Cerebellar cortex (tissue), 1 donor: ENCODE data around the gene RTTN.
"Not testable (repeated sequence)": the region's sequence is repeated elsewhere in the genome, so short reads cannot be mapped to it uniquely, and the experiment has no call there.

Experiments
- DNase-seq: peaks from one replicate; pipeline ENCODE4 v3.0.0-alpha.2; 2015; ENCODE audit warnings: low spot score

RTTN gene

GRCh38 chr18:70154591-70155194 is 50.8 kb downstream of the RTTN start:
- DNase-seq: no peak

GRCh38 chr18:70151614-70152013 is 53.9 kb downstream of the RTTN start:
- no peak for DNase-seq

GRCh38 chr18:70149616-70150301 is 55.7 kb downstream of the RTTN start:
- no peak for DNase-seq

GRCh38 chr18:70149156-70149555 is 56.3 kb downstream of the RTTN start:
- DNase-seq: no peak

- DNase-seq: no peak
Measured at GRCh38 chr18:70148039-70148938, 57.2 kb downstream of the RTTN start.

- no peak for DNase-seq
Measured at GRCh38 chr18:70146174-70146573, 59.3 kb downstream of the RTTN start.

- peak; percentile 88 for DNase-seq
Measured at GRCh38 chr18:70142001-70142400, 63.5 kb downstream of the RTTN start.

GRCh38 chr18:70139138-70139537 is 66.3 kb downstream of the RTTN start:
- no peak for DNase-seq

- no peak for DNase-seq
Measured at GRCh38 chr18:70135604-70136003, 69.9 kb downstream of the RTTN start.

GRCh38 chr18:70132999-70133398 is 72.5 kb downstream of the RTTN start:
- peak; percentile 14 for DNase-seq

GRCh38 chr18:70128271-70128670 is 77.2 kb downstream of the RTTN start:
- no peak for DNase-seq

- no peak for DNase-seq
Measured at GRCh38 chr18:70127359-70127758, 78.1 kb downstream of the RTTN start.

GRCh38 chr18:70126832-70127231 is 78.7 kb downstream of the RTTN start:
- DNase-seq: no peak

GRCh38 chr18:70124139-70124538 is 81.3 kb downstream of the RTTN start:
- DNase-seq: no peak

- no peak for DNase-seq
Measured at GRCh38 chr18:70121842-70122241, 83.6 kb downstream of the RTTN start.

GRCh38 chr18:70116949-70117348 is 88.5 kb downstream of the RTTN start:
- DNase-seq: no peak

- DNase-seq: no peak
Measured at GRCh38 chr18:70113511-70113910, 92.0 kb downstream of the RTTN start.

- no peak for DNase-seq
Measured at GRCh38 chr18:70110678-70111077, 94.8 kb downstream of the RTTN start.

- peak; percentile 55 for DNase-seq
Measured at GRCh38 chr18:70107091-70107490, 98.4 kb downstream of the RTTN start.

- not testable (repeated sequence) for DNase-seq
Measured at GRCh38 chr18:70102854-70103253, 102.6 kb downstream of the RTTN start.

GRCh38 chr18:70089858-70090257 is 115.6 kb downstream of the RTTN start:
- no peak for DNase-seq

- DNase-seq: no peak
Measured at GRCh38 chr18:70086085-70086484, 119.4 kb downstream of the RTTN start.

GRCh38 chr18:70085641-70086040 is 119.8 kb downstream of the RTTN start:
- DNase-seq: no peak
